Mucosa of rectum (tissue), 2 donors: ENCODE results near the gene P4HA3.

Experiments
- H3K27ac ChIP-seq, 2 donors: one replicate each; pipeline ENCODE4 v1.7.0; 2013; ENCODE audit warnings: inconsistent platforms in 2 of 2, low read depth in 2 of 2, low read length in 2 of 2
- H3K27me3 ChIP-seq, 2 donors: one replicate each; pipeline ENCODE4 v1.7.0; 2013; ENCODE audit warnings: low read length in 2 of 2; ENCODE audit not compliant: control insufficient read depth in 2 of 2, insufficient read depth in 2 of 2
- H3K36me3 ChIP-seq, 2 donors: one replicate each; pipeline ENCODE4 v1.7.0; 2013; ENCODE audit warnings: low read length in 2 of 2; ENCODE audit not compliant: control insufficient read depth in 2 of 2, insufficient read depth in 2 of 2
- H3K4me1 ChIP-seq, 2 donors: one replicate each; pipeline ENCODE4 v1.7.0; 2013; ENCODE audit warnings: low read length in 2 of 2, mild to moderate bottlenecking in 1 of 2; ENCODE audit not compliant: control insufficient read depth in 2 of 2, insufficient read depth in 2 of 2
- H3K4me3 ChIP-seq, 2 donors: one replicate each; pipeline ENCODE4 v1.7.0; 2013; ENCODE audit warnings: low read length in 2 of 2
- H3K9ac ChIP-seq, 2 donors: one replicate each; pipeline ENCODE4 v1.7.0; 2013; ENCODE audit warnings: low read length in 2 of 2, low read depth in 1 of 2, mild to moderate bottlenecking in 1 of 2
- H3K9me3 ChIP-seq, 2 donors: one replicate each; pipeline ENCODE4 v1.7.0; 2013; ENCODE audit warnings: low read length in 2 of 2; ENCODE audit not compliant: control insufficient read depth in 2 of 2
- donor health status: healthy.
- donor health status: Normal muscosa, but diverticular disease.

P4HA3 gene

GRCh38 chr11:74253361-74253760 is 58.1 kb downstream of the P4HA3 start:
- Histone ChIP-seq H3K36me3 (peaks cover 33 to 41% of the 10 kb centered on the region in 2 donors), H3K4me3 (no peak overlapping the region), H3K27me3 (no peaks in the 10 kb centered on the region), H3K27ac (no peak overlapping the region), H3K9ac (no peak overlapping the region), H3K4me1 (no peaks in the 10 kb centered on the region), H3K9me3 (no peaks in the 10 kb centered on the region)

GRCh38 chr11:74249496-74249895 is 61.9 kb downstream of the P4HA3 start:
- Histone ChIP-seq H3K9me3 (no peaks in the 10 kb centered on the region), H3K27me3 (no peaks in the 10 kb centered on the region), H3K36me3 (peaks cover 36 to 42% of the 10 kb centered on the region in 2 donors), H3K27ac (no peak overlapping the region), H3K9ac (no peak overlapping the region), H3K4me3 (no peak overlapping the region), H3K4me1 (no peaks in the 10 kb centered on the region)

GRCh38 chr11:74248469-74248868 is 63.0 kb downstream of the P4HA3 start:
- H3K9ac ChIP-seq: no peak overlapping the region
- no peak overlapping the region for H3K27ac ChIP-seq
- H3K27me3 ChIP-seq: no peaks in the 10 kb centered on the region
- H3K9me3 ChIP-seq: no peaks in the 10 kb centered on the region
- no peak overlapping the region for H3K4me3 ChIP-seq
- H3K36me3 ChIP-seq: peaks cover 30 to 37% of the 10 kb centered on the region in 2 donors
- no peaks in the 10 kb centered on the region for H3K4me1 ChIP-seq

GRCh38 chr11:74238243-74238642 is 73.2 kb downstream of the P4HA3 start:
- no peaks in the 10 kb centered on the region for H3K9me3 ChIP-seq
- H3K4me3 ChIP-seq: no peak overlapping the region
- peaks cover 28 to 54% of the 10 kb centered on the region in 2 donors for H3K36me3 ChIP-seq
- H3K27ac ChIP-seq: no peak overlapping the region
- no peaks in the 10 kb centered on the region for H3K4me1 ChIP-seq
- no peaks in the 10 kb centered on the region for H3K27me3 ChIP-seq
- no peak overlapping the region for H3K9ac ChIP-seq

- H3K36me3 ChIP-seq: peaks cover 28 to 54% of the 10 kb centered on the region in 2 donors
- H3K9ac ChIP-seq: no peak overlapping the region
- H3K9me3 ChIP-seq: no peaks in the 10 kb centered on the region
- H3K4me1 ChIP-seq: no peaks in the 10 kb centered on the region
- no peak overlapping the region for H3K4me3 ChIP-seq
- H3K27ac ChIP-seq: no peak overlapping the region
- no peaks in the 10 kb centered on the region for H3K27me3 ChIP-seq
Measured at GRCh38 chr11:74237541-74237940, 73.9 kb downstream of the P4HA3 start.

- H3K4me1 ChIP-seq: no peaks in the 10 kb centered on the region
- H3K36me3 ChIP-seq: peaks cover 33 to 47% of the 10 kb centered on the region in 2 donors
- no peak overlapping the region for H3K27ac ChIP-seq
- H3K9me3 ChIP-seq: no peaks in the 10 kb centered on the region
- H3K9ac ChIP-seq: no peak overlapping the region
- H3K27me3 ChIP-seq: no peaks in the 10 kb centered on the region
- no peak overlapping the region for H3K4me3 ChIP-seq
Measured at GRCh38 chr11:74235121-74235520, 76.3 kb downstream of the P4HA3 start.

GRCh38 chr11:74233683-74234082 is 77.8 kb downstream of the P4HA3 start:
- no peaks in the 10 kb centered on the region for H3K4me1 ChIP-seq
- H3K9me3 ChIP-seq: no peaks in the 10 kb centered on the region
- no peak overlapping the region for H3K9ac ChIP-seq
- H3K27me3 ChIP-seq: no peaks in the 10 kb centered on the region
- H3K36me3 ChIP-seq: peaks cover 34 to 41% of the 10 kb centered on the region in 2 donors
- H3K4me3 ChIP-seq: no peak overlapping the region
- no peak overlapping the region for H3K27ac ChIP-seq

- H3K9me3 ChIP-seq: no peaks in the 10 kb centered on the region
- no peak overlapping the region for H3K27ac ChIP-seq
- peaks cover 34 to 36% of the 10 kb centered on the region in 2 donors for H3K36me3 ChIP-seq
- no peak overlapping the region for H3K4me3 ChIP-seq
- no peak overlapping the region for H3K9ac ChIP-seq
- no peaks in the 10 kb centered on the region for H3K27me3 ChIP-seq
- H3K4me1 ChIP-seq: no peaks in the 10 kb centered on the region
Measured at GRCh38 chr11:74232311-74232950, 79.0 kb downstream of the P4HA3 start.

- Histone ChIP-seq H3K9me3 (no peaks in the 10 kb centered on the region), H3K27ac (no peak overlapping the region), H3K9ac (no peak overlapping the region), H3K36me3 (peaks cover 10 to 14% of the 10 kb centered on the region in 2 donors), H3K4me1 (no peaks in the 10 kb centered on the region), H3K4me3 (no peak overlapping the region), H3K27me3 (no peaks in the 10 kb centered on the region)
Measured at GRCh38 chr11:74226907-74227306, 84.5 kb downstream of the P4HA3 start.

GRCh38 chr11:74225565-74225964 is 85.9 kb downstream of the P4HA3 start:
- H3K4me3 ChIP-seq: no peak overlapping the region
- H3K9ac ChIP-seq: no peak overlapping the region
- peaks cover 6% of the 10 kb centered on the region in 2 donors for H3K36me3 ChIP-seq
- no peaks in the 10 kb centered on the region for H3K4me1 ChIP-seq
- no peaks in the 10 kb centered on the region for H3K27me3 ChIP-seq
- H3K27ac ChIP-seq: no peak overlapping the region
- H3K9me3 ChIP-seq: no peaks in the 10 kb centered on the region
